Right cardiac atrium (tissue), 5 donors: ENCODE data around the gene EIF2B5. TPM values are rescaled to one million over a fixed set of nuclear protein-coding genes. Genes with fewer than 3 reads are reported as not detected.

Experiments used
- polyA plus RNA-seq: library from polyadenylated mRNA; stranded (reverse); fragments of 200-250 nt; gene quantifications from one replicate; pipeline ENCODE4 v1.2.3, GENCODE V29; 2013
- total RNA-seq, 4 donors: library from RNA; stranded (reverse); fragmentation: NEBNext Ultra II Directional; extraction: Animal tissue kit (Norgen Biotek cat#: 25700); gene quantifications; one replicate each; pipeline ENCODE4 v1.2.1, GENCODE V29; 2021
- donor health status: healthy with polysubstance abuse.
- donor health status: DM: no; HTN: yes; CAD: no.
- donor health status: DM: no; HTN: no; CAD: no.
- donor health status: DM: no; HTN: yes; CAD: no; lungs with severe emphysema.
- donor health status: DM: yes; HTN: yes; CAD: no.

EIF2B5 gene
- total and polyA plus RNA-seq, 5 donors: 28.3 to 34.5 (median 32.5) TPM

Other genes starting within 250 kb of the EIF2B5 start
- gene ABCC5, start 117.5 kb upstream of the EIF2B5 start, total RNA-seq: 10 to 100 TPM; 43.5 to 60.7 (median 52.7) TPM
- 28.9 TPM for gene ABCC5, start 117.5 kb upstream of the EIF2B5 start, polyA plus RNA-seq
- not detected for gene HTR3D, start 103.6 kb upstream of the EIF2B5 start, total RNA-seq
- gene HTR3D, start 103.6 kb upstream of the EIF2B5 start, polyA plus RNA-seq: not detected
- gene HTR3C, start 82.3 kb upstream of the EIF2B5 start, total RNA-seq: not detected
- not detected for gene HTR3C, start 82.3 kb upstream of the EIF2B5 start, polyA plus RNA-seq
- not detected for gene HTR3E, start 38.3 kb upstream of the EIF2B5 start, total RNA-seq
- not detected for gene HTR3E, start 38.3 kb upstream of the EIF2B5 start, polyA plus RNA-seq
- 10 to 100 TPM; 61.1 to 67.4 (median 65.3) TPM for gene DVL3, start 20.0 kb downstream of the EIF2B5 start, total RNA-seq
- 39.8 TPM for gene DVL3, start 20.0 kb downstream of the EIF2B5 start, polyA plus RNA-seq
- gene AP2M1, start 39.5 kb downstream of the EIF2B5 start, total RNA-seq: 100 to 1,000 TPM; 271 to 340 (median 329) TPM
- gene AP2M1, start 39.5 kb downstream of the EIF2B5 start, polyA plus RNA-seq: 330 TPM
- 10 to 100 TPM; 59.2 to 72.9 (median 63.5) TPM for gene ABCF3, start 50.8 kb downstream of the EIF2B5 start, total RNA-seq
- 50.9 TPM for gene ABCF3, start 50.8 kb downstream of the EIF2B5 start, polyA plus RNA-seq
- gene VWA5B2, start 94.2 kb downstream of the EIF2B5 start, total RNA-seq: not detected
- 0.07 TPM for gene VWA5B2, start 94.2 kb downstream of the EIF2B5 start, polyA plus RNA-seq
- gene ALG3, start 113.6 kb downstream of the EIF2B5 start, total RNA-seq: 10 to 100 TPM; 17.3 to 23.3 (median 21.6) TPM
- 19.3 TPM for gene ALG3, start 113.6 kb downstream of the EIF2B5 start, polyA plus RNA-seq
- gene EEF1AKMT4, start 114.3 kb downstream of the EIF2B5 start, total RNA-seq: 1 to 10 TPM; 1.1 to 1.8 (median 1.3) TPM
- gene EEF1AKMT4, start 114.3 kb downstream of the EIF2B5 start, polyA plus RNA-seq: 1.7 TPM
- gene CAMK2N2, start 126.2 kb downstream of the EIF2B5 start, total RNA-seq: under 1 TPM in 1 of 4 donors, not detected in 3; 0.50 TPM
- gene CAMK2N2, start 126.2 kb downstream of the EIF2B5 start, polyA plus RNA-seq: 0.07 TPM
- 1 to 10 TPM; 1.2 to 6.6 (median 3.6) TPM for gene ECE2, start 140.7 kb downstream of the EIF2B5 start, total RNA-seq
- 2.6 TPM for gene ECE2, start 140.7 kb downstream of the EIF2B5 start, polyA plus RNA-seq
- 100 to 1,000 TPM; 198 to 230 (median 227) TPM for gene PSMD2, start 163.9 kb downstream of the EIF2B5 start, total RNA-seq
- 161 TPM for gene PSMD2, start 163.9 kb downstream of the EIF2B5 start, polyA plus RNA-seq
- gene EIF4G1, start 179.2 kb downstream of the EIF2B5 start, total RNA-seq: 100 to 1,000 TPM; 215 to 301 (median 245) TPM
- 203 TPM for gene EIF4G1, start 179.2 kb downstream of the EIF2B5 start, polyA plus RNA-seq
- 10 to 100 TPM; 26.5 to 41.1 (median 33.6) TPM for gene FAM131A, start 202.2 kb downstream of the EIF2B5 start, total RNA-seq
- gene FAM131A, start 202.2 kb downstream of the EIF2B5 start, polyA plus RNA-seq: 34.3 TPM
- 1 to 10 TPM; 2.0 to 4.9 (median 3.6) TPM for gene CLCN2, start 226.2 kb downstream of the EIF2B5 start, total RNA-seq
- gene CLCN2, start 226.2 kb downstream of the EIF2B5 start, polyA plus RNA-seq: 2.7 TPM
- 10 to 100 TPM; 24.4 to 32.9 (median 30.1) TPM for gene POLR2H, start 226.4 kb downstream of the EIF2B5 start, total RNA-seq
- gene POLR2H, start 226.4 kb downstream of the EIF2B5 start, polyA plus RNA-seq: 37.6 TPM
- under 1 TPM; 0.23 to 0.47 (median 0.29) TPM for gene THPO, start 242.8 kb downstream of the EIF2B5 start, total RNA-seq
- 0.34 TPM for gene THPO, start 242.8 kb downstream of the EIF2B5 start, polyA plus RNA-seq
- gene CHRD, start 244.7 kb downstream of the EIF2B5 start, total RNA-seq: 10 to 100 TPM in 3 of 4 donors, 1 to 10 TPM in 1; 8.6 to 11.3 (median 10.4) TPM
- gene CHRD, start 244.7 kb downstream of the EIF2B5 start, polyA plus RNA-seq: 12.1 TPM